K562 (cell line): ENCODE measurements around the gene PEX13. TPM values are rescaled to one million over a fixed set of nuclear protein-coding genes. Genes with fewer than 3 reads are reported as not detected.
A peak's percentile ranks its signal among the peaks of the same experiment; 100 is the strongest.

Source experiments
- EP400 ChIP-seq: fragments of 450-650 bp; IDR thresholded peaks from 2 replicates; pipeline ENCODE4 v1.6.1; 2017; ENCODE audit warnings: antibody characterized with exemption, mild to moderate bottlenecking, moderate library complexity
- GABPB1 ChIP-seq: sonication (generic); formaldehyde crosslinking; IDR thresholded peaks from 2 replicates; pipeline ENCODE4 v1.8.0; 2022; ENCODE audit warnings: mild to moderate bottlenecking, missing genetic modification reagents
- MEF2D ChIP-seq: conservative IDR thresholded peaks from 2 replicates; pipeline ENCODE4 v1.6.1; 2016; ENCODE audit warnings: low read depth, missing genetic modification characterization, missing compliant biosample characterization
- MYC ChIP-seq, 2 experiments: fragments of 250-450 bp in 1 of 2; sonication (Bioruptor Pico) in 1 of 2; IDR thresholded peaks; 2 replicates each; pipeline versions ENCODE4 v1.5.1 to v1.6.1; 2012 to 2021; ENCODE audit warnings: low read depth in 2 of 2, borderline replicate concordance in 1 of 2, improper control_type of control experiment in 1 of 2, low read length in 1 of 2, mild to moderate bottlenecking in 1 of 2, moderate library complexity in 1 of 2
- RBM22 ChIP-seq: fragments of 200-400 bp; formaldehyde crosslinking; IDR thresholded peaks from 2 replicates; pipeline ENCODE4 v1.6.1; 2018; ENCODE audit warnings: low read length, low read depth; ENCODE audit not compliant: poor library complexity, severe bottlenecking
- SAFB2 ChIP-seq: fragments of 200-400 bp; formaldehyde crosslinking; IDR thresholded peaks from 2 replicates; pipeline ENCODE4 v1.6.1; 2018; ENCODE audit warnings: borderline replicate concordance, low read length, low read depth, moderate library complexity; ENCODE audit not compliant: severe bottlenecking
- SMAD1 ChIP-seq: fragments of 150-350 bp; IDR thresholded peaks from 2 replicates; pipeline ENCODE4 v1.6.1; 2014; ENCODE audit warnings: low read length, low read depth; ENCODE audit not compliant: partially characterized antibody
- TCF7 ChIP-seq: sonication (generic); IDR thresholded peaks from 2 replicates; pipeline ENCODE4 v1.6.1; 2016; ENCODE audit warnings: antibody characterized with exemption, borderline replicate concordance
- polyA plus RNA-seq, 8 experiments: library from polyadenylated mRNA; depleted of rRNA in 4 of 8; stranded (reverse) in 5 of 8; unstranded in 3 of 8; fragments of >200 nt; fragmentation: Nextera tagmentation in 2 of 8; fragmentation: Illumina TruSeq in 1 of 8; extraction: Ambion mirVana in 2 of 8; extraction: Trizol in 1 of 8; gene quantifications; 2 replicates each; pipeline versions ENCODE4 v1.2.1 to v1.2.3, GENCODE V29; 2011 to 2014; ENCODE audit warnings: inconsistent platforms in 1 of 8, missing spikeins in 1 of 8
- total RNA-seq, 7 experiments: library from RNA; depleted of rRNA in 6 of 7; stranded (reverse); fragments of >200 nt in 6 of 7; fragmentation: Illumina TruSeq in 2 of 7; extraction: Trizol in 2 of 7; gene quantifications; 2 replicates each; pipeline versions ENCODE4 v1.2.1 to v1.2.3, GENCODE V29; 2011 to 2021; ENCODE audit warnings: low replicate concordance in 1 of 7
- TF ChIP-seq, protein P1 (sequence below): fragments of 250-450 bp; sonication (Bioruptor Pico); IDR thresholded peaks from 2 replicates; pipeline ENCODE4 v1.4.0; 2020; ENCODE audit warnings: mild to moderate bottlenecking
- TF ChIP-seq, protein P2 (sequence below): fragments of 250-450 bp; sonication (Bioruptor Pico); IDR thresholded peaks from 2 replicates; pipeline ENCODE4 v1.5.0; 2020; ENCODE audit warnings: mild to moderate bottlenecking, borderline replicate concordance
- TF ChIP-seq, protein P3 (sequence below): fragments of 450-650 bp; IDR thresholded peaks from 2 replicates; pipeline ENCODE4 v1.6.1; 2018; ENCODE audit not compliant: partially characterized antibody
- TF ChIP-seq, protein P4 (sequence below): sonication (generic); formaldehyde crosslinking; IDR thresholded peaks from 2 replicates; pipeline ENCODE4 v1.8.0; 2022; ENCODE audit warnings: mild to moderate bottlenecking, missing genetic modification reagents
- TF ChIP-seq, protein P5 (sequence below), 2 experiments: fragments of 200-800 bp in 1 of 2; sonication (Bioruptor generic) in 1 of 2; sonication (generic) in 1 of 2; formaldehyde crosslinking in 1 of 2; IDR thresholded peaks in 1 of 2; conservative IDR thresholded peaks in 1 of 2; 2 replicates each; pipeline versions ENCODE4 v1.5.0 to v1.6.1; 2016 to 2020; ENCODE audit warnings: missing compliant biosample characterization in 1 of 2, missing genetic modification characterization in 1 of 2, missing genetic modification reagents in 1 of 2

Gene PEX13
- total and polyA plus RNA-seq, 9 of the 15 experiments (the other 6 are each of a cell fraction or from before 2014, with no cell fraction given): 4.0 to 30.4 (median 18.8) TPM

DNA sequence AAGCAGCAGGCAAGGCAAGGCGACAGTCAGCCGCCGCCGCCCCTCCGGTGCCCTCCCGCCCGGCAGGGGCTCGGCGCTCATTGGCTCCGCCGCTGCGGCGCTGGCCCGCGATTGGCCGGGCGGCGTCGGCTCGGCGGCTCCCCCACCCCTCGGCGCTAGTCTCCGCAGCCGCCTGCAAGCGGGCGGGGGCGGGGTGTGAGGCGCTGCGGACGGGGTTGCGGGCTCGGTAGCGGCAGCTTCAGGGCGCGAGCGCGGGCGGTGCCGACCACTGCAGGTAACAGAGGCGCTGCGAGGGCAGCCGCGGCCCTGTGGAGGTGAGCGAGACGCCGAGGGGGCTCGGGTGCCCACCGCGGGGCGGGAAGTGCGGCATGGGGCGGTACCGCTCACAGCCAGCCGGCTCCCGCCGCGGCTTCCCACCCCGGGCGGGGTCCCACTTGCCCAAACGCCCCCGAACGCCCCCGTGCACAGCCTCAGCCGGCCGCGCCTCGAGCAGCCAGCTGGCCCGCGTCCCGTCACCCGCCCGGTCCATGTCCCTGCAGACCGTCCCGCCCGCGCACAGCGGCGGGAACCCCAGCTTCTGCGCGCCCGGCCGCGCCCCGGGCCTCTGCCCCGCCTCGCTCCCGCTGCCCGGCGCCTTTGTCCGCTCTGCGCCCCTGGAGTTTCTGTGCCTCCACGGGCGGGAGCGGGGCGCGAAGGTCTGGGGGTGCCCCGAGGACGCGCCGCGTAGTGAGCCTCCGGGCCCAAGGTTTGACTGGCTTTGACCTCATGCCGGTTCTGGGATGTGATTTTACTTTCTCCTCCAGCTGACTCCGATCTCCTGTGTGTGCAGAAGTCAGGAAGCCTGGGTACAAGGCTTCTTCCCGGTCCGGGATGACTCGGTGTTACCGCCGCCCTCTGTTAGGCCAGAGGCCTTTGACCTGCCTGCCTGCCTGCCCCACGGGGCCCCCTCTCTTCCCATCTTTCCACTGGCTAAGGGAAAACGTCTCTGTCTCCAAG, 48.5 kb downstream of the PEX13 start, which contains the start of gene SANBR (continued):
- TF ChIP-seq, protein P1, sequence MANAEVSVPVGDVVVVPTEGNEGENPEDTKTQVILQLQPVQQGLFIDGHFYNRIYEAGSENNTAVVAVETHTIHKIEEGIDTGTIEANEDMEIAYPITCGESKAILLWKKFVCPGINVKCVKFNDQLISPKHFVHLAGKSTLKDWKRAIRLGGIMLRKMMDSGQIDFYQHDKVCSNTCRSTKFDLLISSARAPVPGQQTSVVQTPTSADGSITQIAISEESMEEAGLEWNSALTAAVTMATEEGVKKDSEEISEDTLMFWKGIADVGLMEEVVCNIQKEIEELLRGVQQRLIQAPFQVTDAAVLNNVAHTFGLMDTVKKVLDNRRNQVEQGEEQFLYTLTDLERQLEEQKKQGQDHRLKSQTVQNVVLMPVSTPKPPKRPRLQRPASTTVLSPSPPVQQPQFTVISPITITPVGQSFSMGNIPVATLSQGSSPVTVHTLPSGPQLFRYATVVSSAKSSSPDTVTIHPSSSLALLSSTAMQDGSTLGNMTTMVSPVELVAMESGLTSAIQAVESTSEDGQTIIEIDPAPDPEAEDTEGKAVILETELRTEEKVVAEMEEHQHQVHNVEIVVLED (CRISPR knock-in tag): peak; percentile 53
- TF ChIP-seq SMAD1: no peak
- no peak for TF ChIP-seq SAFB2
- TF ChIP-seq MYC (IDR thresholded peaks at IDR 0.05; ENCODE audit: low read depth, low read length): 0 out of 2 replicates have a peak, but pooled peaks have one; percentile 8
- no peak for TF ChIP-seq MYC (CRISPR knock-in tag; IDR thresholded peaks at IDR 0.05; ENCODE audit: borderline replicate concordance, low read depth)
- TF ChIP-seq, protein P2, sequence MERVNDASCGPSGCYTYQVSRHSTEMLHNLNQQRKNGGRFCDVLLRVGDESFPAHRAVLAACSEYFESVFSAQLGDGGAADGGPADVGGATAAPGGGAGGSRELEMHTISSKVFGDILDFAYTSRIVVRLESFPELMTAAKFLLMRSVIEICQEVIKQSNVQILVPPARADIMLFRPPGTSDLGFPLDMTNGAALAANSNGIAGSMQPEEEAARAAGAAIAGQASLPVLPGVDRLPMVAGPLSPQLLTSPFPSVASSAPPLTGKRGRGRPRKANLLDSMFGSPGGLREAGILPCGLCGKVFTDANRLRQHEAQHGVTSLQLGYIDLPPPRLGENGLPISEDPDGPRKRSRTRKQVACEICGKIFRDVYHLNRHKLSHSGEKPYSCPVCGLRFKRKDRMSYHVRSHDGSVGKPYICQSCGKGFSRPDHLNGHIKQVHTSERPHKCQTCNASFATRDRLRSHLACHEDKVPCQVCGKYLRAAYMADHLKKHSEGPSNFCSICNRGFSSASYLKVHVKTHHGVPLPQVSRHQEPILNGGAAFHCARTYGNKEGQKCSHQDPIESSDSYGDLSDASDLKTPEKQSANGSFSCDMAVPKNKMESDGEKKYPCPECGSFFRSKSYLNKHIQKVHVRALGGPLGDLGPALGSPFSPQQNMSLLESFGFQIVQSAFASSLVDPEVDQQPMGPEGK (CRISPR knock-in tag): no peak
- no peak for TF ChIP-seq TCF7
- TF ChIP-seq, protein P3, sequence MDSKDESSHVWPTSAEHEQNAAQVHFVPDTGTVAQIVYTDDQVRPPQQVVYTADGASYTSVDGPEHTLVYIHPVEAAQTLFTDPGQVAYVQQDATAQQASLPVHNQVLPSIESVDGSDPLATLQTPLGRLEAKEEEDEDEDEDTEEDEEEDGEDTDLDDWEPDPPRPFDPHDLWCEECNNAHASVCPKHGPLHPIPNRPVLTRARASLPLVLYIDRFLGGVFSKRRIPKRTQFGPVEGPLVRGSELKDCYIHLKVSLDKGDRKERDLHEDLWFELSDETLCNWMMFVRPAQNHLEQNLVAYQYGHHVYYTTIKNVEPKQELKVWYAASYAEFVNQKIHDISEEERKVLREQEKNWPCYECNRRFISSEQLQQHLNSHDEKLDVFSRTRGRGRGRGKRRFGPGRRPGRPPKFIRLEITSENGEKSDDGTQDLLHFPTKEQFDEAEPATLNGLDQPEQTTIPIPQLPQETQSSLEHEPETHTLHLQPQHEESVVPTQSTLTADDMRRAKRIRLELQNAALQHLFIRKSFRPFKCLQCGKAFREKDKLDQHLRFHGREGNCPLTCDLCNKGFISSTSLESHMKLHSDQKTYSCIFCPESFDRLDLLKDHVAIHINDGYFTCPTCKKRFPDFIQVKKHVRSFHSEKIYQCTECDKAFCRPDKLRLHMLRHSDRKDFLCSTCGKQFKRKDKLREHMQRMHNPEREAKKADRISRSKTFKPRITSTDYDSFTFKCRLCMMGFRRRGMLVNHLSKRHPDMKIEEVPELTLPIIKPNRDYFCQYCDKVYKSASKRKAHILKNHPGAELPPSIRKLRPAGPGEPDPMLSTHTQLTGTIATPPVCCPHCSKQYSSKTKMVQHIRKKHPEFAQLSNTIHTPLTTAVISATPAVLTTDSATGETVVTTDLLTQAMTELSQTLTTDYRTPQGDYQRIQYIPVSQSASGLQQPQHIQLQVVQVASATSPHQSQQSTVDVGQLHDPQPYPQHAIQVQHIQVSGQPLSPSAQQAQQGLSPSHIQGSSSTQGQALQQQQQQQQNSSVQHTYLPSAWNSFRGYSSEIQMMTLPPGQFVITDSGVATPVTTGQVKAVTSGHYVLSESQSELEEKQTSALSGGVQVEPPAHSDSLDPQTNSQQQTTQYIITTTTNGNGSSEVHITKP: peak; percentile 19
- TF ChIP-seq, protein P4, sequence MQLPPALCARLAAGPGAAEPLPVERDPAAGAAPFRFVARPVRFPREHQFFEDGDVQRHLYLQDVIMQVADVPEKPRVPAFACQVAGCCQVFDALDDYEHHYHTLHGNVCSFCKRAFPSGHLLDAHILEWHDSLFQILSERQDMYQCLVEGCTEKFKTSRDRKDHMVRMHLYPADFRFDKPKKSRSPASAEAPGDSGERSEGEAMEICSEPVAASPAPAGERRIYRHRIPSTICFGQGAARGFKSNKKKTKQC (CRISPR knock-in tag): no peak
- no peak for TF ChIP-seq RBM22
- TF ChIP-seq MEF2D: no peak
- TF ChIP-seq, protein P5, sequence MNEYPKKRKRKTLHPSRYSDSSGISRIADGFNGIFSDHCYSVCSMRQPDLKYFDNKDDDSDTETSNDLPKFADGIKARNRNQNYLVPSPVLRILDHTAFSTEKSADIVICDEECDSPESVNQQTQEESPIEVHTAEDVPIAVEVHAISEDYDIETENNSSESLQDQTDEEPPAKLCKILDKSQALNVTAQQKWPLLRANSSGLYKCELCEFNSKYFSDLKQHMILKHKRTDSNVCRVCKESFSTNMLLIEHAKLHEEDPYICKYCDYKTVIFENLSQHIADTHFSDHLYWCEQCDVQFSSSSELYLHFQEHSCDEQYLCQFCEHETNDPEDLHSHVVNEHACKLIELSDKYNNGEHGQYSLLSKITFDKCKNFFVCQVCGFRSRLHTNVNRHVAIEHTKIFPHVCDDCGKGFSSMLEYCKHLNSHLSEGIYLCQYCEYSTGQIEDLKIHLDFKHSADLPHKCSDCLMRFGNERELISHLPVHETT (CRISPR knock-in tag; conservative IDR thresholded peaks at IDR 0.05 in 1 of 2, IDR thresholded peaks at IDR 0.05 in 1 of 2): peak in 1 of 2 experiments; percentile 76; a peak in 1 of 4 replicates
- no peak for TF ChIP-seq GABPB1 (CRISPR knock-in tag)
- 0 out of 2 replicates have a peak, but pooled peaks have one; percentile 27 for TF ChIP-seq EP400
